ENCODE data around the gene ACADVL.

DNA sequence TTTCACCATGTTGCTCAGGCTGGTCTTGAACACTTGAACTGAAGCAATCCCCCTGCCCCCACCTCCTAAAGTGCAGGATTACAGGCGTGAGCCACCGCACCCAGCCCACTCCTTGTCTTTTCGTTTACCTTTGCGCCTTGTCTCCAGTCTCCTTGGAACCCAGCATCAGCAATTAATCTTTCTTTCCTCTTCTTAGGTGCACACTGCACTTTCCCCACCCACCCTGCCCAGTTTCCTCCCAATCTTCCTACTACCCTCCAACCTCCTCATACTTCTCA lies 44.0 kb downstream of the ACADVL start:
- no peak for TF ChIP-seq EZH2 (IDR thresholded peaks at IDR 0.05; ENCODE audit: borderline replicate concordance, insufficient read depth, low read length, poor library complexity, severe bottlenecking)
- no peak for TF ChIP-seq TAF1 (IDR thresholded peaks at IDR 0.05; ENCODE audit: low read depth)
- TF ChIP-seq, protein P1, sequence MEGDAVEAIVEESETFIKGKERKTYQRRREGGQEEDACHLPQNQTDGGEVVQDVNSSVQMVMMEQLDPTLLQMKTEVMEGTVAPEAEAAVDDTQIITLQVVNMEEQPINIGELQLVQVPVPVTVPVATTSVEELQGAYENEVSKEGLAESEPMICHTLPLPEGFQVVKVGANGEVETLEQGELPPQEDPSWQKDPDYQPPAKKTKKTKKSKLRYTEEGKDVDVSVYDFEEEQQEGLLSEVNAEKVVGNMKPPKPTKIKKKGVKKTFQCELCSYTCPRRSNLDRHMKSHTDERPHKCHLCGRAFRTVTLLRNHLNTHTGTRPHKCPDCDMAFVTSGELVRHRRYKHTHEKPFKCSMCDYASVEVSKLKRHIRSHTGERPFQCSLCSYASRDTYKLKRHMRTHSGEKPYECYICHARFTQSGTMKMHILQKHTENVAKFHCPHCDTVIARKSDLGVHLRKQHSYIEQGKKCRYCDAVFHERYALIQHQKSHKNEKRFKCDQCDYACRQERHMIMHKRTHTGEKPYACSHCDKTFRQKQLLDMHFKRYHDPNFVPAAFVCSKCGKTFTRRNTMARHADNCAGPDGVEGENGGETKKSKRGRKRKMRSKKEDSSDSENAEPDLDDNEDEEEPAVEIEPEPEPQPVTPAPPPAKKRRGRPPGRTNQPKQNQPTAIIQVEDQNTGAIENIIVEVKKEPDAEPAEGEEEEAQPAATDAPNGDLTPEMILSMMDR (IDR thresholded peaks at IDR 0.05; ENCODE audit: poor library complexity, severe bottlenecking): no peak
